T follicular helper cell (primary cell): ENCODE data around the gene CYSTM1.

Experiments
- DNase-seq: peaks from one replicate; pipeline ENCODE4 v3.0.0-alpha.2; 2020; ENCODE audit warnings: low read depth

CYSTM1 gene

DNA sequence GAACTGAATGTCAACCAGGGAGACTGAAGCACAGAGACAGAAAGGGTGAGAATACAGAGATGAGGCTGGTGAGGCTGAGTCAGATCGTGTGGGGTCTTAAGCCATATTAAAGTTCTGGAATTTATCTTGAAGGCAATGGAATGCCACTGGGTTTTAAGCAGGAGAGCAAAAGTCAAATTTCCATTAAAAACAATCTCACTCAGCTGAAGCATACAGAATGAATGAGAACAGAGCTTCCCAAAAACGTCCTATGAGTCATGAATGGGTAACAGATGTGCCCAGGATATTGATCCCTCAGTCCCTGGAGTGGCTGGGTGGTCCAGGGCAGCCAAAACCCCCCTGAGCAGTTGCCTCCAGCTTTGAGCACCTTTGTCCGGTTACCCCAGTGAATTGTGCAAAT is 83.0 kb downstream of the CYSTM1 start:
- no peak for DNase-seq

DNA sequence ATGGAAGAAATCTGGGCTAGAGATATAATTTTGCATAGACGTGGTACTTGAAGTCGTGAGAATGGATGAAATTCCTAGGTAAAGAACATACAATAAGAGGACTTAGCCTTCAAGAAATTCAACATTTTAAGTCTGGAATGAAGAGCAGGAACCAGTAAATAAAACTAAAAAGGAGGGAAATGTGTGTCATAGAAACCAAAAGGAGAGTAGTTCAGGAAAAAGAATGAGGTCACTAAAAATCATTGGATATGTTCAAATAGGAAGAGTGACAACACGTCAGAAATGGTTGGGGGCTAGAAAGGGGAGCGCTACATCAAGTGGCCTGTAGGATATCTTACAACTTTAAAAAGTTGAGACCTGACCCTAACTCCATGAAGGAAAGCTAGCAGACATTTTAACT is 83.9 kb downstream of the CYSTM1 start:
- DNase-seq = no peak

DNA sequence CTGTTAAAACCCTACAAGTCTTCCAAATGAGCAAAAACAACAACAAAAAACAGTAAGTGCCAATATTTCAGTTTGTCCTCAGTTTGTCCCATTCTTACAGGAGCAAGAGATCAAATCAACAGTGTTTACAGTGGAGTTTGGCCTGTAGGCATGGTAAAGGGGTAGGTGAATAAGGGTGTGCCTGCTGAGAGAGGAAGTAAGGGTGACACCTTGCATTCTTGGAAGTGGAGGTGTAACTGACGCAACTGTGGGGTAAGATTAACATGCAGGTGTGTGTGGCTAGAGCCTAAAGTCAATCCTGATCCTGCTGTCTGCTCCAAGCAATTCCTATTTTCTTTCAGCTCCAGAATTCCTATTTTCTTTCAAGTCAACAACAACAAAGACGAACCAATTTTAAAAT is 84.5 kb downstream of the CYSTM1 start:
- DNase-seq = no peak

DNA sequence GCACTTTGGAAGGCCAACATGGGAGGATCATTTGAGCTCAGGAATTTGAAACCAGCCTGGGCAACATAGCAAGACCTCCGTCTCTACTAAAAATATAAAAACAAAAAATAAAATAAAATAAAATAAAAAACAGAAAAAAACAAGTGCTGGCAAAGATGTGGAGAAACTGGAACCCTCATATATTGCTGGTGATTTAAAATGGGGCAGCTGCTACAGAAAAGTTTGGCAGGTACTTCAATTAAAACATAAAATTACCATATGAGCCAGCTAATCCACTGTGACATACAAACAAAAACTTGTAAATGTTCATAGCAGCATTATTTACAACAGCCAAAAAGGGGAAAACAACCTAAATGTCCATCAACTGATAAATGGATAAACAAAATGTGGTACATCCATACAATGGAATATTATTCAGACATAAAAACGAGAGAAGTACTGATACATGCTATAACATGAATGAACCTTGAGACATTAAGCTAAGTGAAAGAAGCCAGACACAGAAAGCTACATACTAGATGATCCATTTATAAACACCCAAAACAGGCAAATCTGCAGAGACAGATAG is 85.2 kb downstream of the CYSTM1 start:
- DNase-seq = no peak

DNA sequence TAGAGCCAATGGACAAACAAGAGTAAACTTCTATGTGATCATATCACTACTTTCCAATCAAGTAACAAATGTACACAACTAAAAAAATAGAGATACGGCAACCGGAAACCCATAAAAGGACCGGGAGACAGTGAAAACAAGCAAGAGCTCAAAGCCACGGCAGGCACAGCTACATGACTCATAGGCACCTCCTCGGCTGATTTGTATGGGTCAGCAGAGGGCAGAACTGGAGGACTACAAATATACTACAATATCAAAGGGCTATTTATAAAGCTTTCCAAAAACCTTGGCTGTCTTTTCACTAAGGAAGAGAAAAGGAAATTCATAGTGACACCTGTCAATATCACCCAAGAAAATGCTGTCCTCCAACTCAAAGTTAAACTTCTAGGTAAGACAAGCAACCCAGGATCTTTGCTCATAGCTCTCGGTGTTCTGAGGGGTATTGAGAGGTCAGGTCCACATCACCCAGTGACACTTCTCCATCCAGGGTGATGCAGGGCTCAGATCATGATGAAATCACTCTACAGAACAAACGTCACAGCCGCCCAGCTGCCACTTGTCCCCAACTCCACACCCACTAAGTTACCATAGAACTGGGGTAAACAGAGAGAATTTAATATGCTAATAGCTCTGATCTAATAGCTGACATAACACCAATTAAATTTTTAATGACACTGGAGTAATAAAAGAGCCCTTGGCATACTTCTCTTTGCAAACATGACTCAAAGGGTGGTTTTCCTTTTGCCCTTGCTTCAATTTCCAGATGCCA is 86.6 kb downstream of the CYSTM1 start:
- no peak for DNase-seq

DNA sequence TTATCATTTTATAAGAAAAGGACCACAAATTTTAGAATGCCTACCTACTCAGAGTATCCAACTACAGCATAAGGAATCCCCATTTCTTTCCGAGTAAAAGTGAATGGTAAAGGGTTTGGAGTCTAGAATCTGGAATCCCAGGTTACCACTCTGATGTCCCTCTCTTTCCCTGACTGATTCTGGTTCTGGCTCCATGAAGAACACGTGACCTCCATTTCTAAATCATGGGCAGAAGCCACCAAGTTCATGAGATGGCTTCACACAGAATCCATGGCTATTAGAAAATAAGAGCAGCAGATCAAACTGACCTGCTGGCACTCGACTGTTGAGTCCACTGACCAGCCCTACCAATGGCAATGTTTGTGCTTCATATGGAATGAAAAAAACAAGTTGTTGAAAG is 87.2 kb downstream of the CYSTM1 start:
- DNase-seq = no peak

DNA sequence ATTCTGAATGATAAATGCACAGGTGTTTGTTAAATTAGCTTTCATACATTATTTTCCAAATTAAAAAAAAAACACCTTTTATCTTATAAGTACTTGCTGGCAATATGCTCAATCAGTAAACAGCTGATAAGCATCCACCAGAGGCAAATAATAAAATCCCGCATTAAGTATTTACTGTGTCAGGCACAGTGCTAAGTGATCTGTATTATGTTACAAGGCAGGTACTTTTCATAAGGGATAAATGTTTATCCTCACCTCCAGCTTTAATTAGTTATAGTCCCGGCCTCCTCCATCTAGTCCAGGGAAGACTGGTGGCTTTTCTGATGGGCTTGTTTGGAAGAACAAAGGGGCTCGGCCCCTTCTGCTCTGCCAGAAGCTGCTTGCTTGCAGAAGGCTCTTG is 87.9 kb downstream of the CYSTM1 start:
- DNase-seq = no peak

DNA sequence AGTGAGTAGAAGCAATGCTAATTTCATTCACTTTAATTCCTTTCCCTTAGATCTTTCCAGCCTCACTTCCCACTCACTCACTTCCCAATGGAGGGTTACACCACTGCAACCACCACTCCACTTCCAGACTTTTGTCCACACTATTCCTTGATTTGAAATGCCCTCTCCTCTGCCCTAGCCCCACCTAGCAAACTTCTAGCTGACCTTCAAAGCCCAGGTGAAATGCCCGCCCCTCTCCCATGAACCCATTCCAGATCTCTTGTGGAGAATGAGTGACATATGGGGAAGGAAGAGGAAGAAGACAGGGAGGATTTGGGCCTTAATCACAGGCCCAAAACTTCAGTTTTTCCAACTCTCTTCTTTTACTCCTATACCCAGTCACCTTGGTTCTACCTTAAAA is 90.9 kb downstream of the CYSTM1 start:
- DNase-seq = no peak

DNA sequence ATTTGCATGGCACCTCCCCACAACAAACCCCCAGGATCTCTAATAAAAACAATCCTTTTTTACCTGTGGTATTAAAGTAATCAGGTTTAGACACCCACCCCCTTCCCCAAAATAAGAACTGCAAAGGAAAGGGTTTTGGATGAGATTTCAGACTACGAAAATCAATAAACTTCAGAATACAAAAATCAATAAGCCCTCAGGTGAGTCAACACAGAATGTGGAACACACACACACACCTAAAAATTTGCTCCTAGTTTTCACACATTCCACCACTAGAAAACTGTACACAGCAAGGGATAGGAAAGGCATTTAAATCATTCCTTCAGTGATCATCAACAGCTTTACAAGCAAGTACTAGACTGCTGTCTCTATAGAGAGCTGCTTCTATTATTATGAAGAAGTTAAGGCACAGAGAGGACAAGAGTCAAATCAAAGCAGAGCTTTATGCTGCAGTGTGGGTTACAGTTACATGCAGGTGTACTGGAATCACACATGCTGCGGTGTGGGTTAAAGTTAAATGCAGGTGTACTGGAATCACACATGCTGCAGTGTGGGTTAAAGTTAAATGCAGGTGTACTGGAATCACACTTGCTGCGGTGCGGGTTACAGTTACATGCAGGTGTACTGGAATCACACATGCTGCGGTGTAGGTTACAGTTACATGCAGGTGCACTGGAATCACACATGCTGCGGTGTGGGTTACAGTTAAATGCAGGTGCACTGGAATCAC is 91.6 kb downstream of the CYSTM1 start:
- no peak for DNase-seq

DNA sequence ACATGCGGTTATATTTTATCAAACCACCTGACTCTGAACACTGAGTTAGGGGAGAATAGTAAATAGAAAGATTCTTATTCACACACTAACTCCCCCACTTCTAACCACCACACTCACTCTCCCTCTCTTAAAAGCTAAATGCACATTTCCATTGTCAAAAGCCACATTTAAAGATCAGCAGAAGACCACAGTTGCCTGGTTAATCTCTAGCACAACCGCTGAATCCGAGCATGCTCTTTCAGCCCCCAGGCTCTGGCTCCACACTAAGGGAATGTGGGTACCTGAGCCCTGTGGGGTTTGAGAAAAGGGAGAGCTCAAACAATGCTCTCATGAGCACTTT is 92.2 kb downstream of the CYSTM1 start:
- no peak for DNase-seq

DNA sequence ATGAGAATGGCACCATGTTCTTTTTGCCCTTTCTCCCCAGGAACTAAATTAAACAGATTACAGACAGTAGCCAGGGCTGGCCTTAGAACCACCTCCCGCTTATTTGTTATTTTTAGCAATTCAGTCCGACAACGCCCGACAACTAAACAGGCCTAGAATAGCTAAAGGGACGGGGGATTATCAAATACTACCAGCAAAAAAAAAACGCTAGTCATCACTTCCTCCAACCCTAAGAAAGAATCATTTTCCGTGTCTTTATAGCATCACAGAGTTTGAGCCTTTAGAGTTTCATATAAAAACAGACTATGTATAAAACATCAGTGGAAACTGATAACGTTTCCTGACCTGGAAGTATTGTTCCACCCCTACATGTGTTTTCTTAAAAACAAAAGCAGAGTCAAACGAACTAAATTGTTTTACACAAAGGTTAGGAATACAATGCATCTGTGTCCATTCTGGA is 92.6 kb downstream of the CYSTM1 start:
- DNase-seq = no peak

DNA sequence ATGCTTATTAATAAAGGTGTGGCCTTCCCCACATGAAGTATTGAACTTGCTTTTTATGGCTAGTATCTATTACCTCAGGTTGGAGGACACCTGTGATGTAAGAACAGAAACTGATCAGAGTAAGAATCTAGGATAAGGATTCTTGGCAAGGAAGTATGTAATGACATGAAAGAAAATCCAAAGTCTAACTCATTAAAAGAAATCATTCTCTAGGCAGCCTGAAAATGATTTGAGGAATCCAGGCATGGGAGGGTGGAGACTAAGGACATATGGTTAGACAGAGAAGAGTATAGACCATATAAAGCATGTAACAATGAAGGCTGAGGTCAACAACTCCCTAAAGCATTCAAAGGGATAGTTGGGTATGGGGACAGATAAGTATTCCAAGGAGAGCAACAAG is 95.0 kb downstream of the CYSTM1 start:
- DNase-seq = no peak

DNA sequence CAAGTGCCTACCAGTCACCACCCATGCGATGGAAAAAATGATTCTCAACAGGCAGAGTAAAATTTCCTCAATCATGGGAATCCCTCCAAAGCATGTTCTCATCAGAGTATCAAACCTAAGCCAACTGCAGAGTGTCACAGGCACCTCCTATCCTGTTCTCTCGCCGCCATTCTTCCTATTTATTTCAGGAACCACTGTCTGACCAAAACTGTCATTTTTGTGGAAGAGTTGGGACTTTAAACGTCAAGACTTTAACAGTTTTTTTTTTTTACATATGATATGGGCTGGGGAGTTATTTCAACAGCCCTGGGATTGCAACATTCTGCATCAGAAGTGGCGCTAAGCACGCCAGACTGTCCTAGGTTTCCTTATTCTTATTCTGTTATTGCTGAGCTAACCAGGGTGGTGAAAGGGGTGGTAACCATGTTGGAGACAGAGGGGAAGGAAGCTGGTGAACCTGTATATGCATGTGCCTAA is 98.5 kb downstream of the CYSTM1 start:
- no peak for DNase-seq

DNA sequence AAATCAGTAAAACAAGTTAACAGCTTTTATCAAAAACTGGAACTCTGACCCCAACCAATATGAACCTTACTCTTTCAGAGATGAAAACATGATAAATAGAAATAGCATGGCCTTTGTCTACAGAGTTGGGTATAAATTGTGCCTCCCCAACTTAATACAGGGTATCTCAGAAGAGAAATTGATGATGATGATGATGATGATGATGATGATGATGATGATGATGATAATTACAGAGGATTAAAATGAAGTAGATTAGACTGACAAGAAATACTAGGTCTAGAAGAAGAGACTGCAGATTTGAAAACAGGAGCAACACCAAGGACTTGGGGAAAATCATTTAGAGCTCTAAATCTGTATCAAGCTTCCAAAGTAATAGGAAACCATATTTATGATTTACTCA is 100.8 kb downstream of the CYSTM1 start:
- no peak for DNase-seq

DNA sequence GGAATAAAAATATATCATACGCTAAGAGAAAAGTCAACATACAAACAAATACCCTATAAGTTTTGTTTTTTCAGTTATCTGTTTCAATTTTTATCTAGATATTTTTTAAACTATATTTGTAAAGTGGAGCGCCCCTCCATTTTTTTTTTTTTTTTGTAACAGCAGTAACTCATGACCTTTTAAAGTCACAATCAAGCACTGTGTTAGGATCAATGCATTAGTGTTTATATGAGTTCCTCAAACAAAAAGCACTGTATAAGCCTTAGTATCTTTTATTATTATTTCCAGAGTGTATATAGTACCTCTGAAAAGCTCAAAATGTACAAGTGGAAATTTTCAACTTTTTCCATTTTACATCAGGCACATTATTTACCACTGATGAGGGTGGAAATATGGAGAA is 107.3 kb downstream of the CYSTM1 start:
- DNase-seq = no peak

DNA sequence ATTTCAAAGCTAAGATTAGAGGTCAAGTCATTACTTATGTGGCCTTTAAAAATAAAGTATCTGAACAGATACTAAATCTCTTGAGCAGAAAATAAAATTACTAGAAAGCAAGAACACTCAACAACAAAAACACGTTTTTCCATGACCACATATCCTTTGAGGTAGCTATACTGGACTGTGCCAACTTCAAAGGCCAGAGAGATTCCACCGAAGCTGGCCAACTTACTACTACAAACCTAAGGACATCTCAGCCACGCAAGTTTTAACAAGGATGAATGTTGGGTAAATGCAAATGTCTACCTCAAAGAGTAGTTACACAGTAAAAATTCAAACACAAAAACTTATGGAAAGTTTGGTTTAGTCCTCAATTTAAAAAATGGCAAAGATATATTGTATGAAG is 109.0 kb downstream of the CYSTM1 start:
- no peak for DNase-seq

DNA sequence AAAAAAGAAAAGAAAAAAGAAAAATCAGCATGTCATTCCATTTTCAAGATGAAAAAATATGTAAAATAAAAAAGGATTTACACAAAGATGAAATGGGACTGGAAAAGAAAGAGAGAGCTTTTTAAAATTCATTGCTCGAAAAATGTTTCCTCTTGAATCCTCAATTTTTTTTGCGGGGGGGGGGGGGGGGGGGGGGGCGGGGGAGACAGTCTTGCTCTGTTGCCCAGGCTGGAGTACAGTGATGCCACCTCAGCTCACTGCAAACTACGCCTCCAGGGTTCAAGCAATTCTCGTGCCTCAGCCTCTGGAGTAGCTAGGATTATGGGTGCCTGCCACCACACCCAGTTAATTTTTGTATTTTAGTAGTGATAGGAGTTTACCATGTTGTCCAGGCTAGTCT is 111.4 kb downstream of the CYSTM1 start:
- no peak for DNase-seq

DNA sequence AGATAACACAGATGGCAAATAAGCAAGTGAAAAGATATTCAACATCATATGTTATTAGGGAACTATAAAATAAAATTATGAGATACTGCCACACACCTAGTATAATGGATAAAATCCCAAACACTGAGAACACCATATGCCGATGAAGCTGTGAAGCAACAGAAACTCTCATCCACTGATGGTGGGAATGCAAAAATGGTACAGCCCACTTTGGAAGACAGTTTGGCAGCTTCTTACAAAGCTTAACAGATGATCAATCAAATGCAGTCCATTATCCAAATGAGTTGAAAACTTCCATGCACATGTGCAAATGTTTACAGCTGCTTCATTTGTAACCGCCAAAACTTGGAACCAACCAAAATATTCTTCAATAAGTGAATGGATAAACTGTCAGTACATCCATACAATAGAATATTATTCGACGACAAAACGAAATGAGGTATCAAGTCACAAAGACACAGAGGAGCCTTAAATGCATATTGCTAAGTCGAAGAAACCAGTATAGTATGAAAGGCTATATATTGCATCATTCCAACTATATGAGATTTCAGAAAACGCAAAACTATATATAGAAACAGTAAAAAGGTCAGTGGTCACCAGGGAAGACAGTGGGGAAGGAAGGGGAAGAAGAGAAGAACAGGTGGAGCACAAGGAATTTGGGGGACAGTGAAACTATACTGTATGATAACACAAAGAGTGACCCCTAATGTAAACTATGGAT is 113.0 kb downstream of the CYSTM1 start:
- no peak for DNase-seq

DNA sequence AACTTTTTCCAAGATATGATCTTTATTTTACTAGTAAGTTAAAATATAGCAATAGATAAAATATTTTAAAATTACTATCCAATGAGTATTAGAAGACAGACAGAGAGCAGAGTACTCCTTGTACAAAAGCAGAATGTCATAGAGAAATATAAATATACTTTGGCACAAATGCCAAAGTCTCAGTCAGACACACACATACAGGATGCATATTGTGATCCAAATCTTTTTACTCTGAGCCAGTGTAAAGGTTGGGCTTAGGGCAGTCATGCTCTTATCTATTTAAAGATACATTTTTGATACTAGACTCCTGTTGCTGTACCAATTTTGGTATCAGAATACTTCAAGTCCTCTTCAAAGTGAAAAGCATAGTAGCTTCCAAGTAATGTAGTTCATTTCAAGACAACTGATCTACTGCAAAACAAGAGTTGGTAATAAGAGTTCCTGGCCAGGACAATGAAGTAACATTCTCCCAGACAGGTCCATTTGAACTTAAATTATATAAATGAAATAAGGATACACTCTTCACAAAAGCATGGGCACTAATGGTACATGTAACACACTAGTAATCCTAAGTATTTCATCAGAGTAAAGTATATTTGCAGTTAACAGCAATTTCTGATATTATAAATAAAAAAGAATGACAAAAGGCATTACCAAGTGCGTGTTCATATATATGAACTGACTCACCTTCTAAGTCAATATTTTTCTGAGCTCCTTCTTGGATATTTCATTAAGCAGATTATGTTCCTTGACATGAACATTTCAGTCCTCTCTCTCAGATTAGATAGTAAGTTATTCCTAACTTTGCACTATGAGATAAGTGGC is 117.4 kb downstream of the CYSTM1 start:
- no peak for DNase-seq
